K562 (cell line): ENCODE data around the gene SCAPER. TPM values are rescaled to one million over a fixed set of nuclear protein-coding genes. Genes with fewer than 3 reads are reported as not detected.

Source experiments
- ATAC-seq: fragments of 200-7000 bp; cut with Tn5 transposase; 3 replicates; pipeline ENCODE4 v1.9.1; 2020; ENCODE audit warnings: moderate library complexity
- BruUV-seq: library from RNA; stranded (reverse); fragments of 400-500 nt; replicated peaks from 2 replicates; lab custom pipeline; 2021; lab: Mats Ljungman, UMichigan
- CTCF ChIA-PET: fragments of 300-600 bp; formaldehyde crosslinking; extraction: SDS; loops from one replicate; lab custom pipeline; 2021; ENCODE audit warnings: low intra/inter-chr PET ratio; lab: Yijun Ruan, JAX
- POLR2A ChIA-PET: fragments of 300-600, 350-650 bp; sonication (Branson Sonifier 250); formaldehyde crosslinking; extraction: SDS; loops from one replicate; lab custom pipeline; 2021; ENCODE audit warnings: antibody characterized with exemption, inconsistent platforms; lab: Yijun Ruan, JAX
- DNase-seq, 4 experiments: peaks; one replicate each; pipeline versions ENCODE4 v3.0.0 to v3.0.0-alpha.2; 2011 to 2018; ENCODE audit warnings: low spot score in 3 of 4, mixed read lengths in 3 of 4; ENCODE audit errors: extremely low read depth in 1 of 4
- FAIRE-seq: peaks from 2 replicates; lab custom pipeline; 2011; peaks lifted over from hg19 to GRCh38; lab: Jason Lieb, UNC
- H2AFZ ChIP-seq: 2 replicates; pipeline ENCODE4 v1.6.0; 2011; ENCODE audit warnings: low read depth, low read length, control low read depth, inconsistent platforms
- H3K27ac ChIP-seq: fragments of 200-600 bp; 3 replicates; pipeline ENCODE4 v1.8.0; 2011; ENCODE audit warnings: low read depth, mild to moderate bottlenecking, control low read depth, inconsistent platforms, low read length, moderate library complexity, mixed read lengths; ENCODE audit errors: extremely low read depth
- H3K27me3 ChIP-seq, 2 experiments: fragments of 300-600 bp in 1 of 2; 2 replicates in 1 of 2; 3 replicates in 1 of 2; pipeline versions ENCODE4 v1.6.0 to v1.8.0; 2011; ENCODE audit warnings: inconsistent platforms in 2 of 2, low read length in 2 of 2, mild to moderate bottlenecking in 1 of 2, mixed read lengths in 1 of 2, moderate library complexity in 1 of 2; ENCODE audit not compliant: control insufficient read depth in 2 of 2, insufficient read depth in 2 of 2
- H3K36me3 ChIP-seq: fragments of 300-600 bp; 3 replicates; pipeline ENCODE4 v1.8.0; 2011; ENCODE audit warnings: mild to moderate bottlenecking, low read length, inconsistent platforms; ENCODE audit not compliant: control insufficient read depth, insufficient read depth
- H3K4me1 ChIP-seq, 2 experiments: fragments of 200-600 bp in 1 of 2; replicated peaks in 1 of 2; 2 replicates in 1 of 2; 3 replicates in 1 of 2; pipeline versions ENCODE4 v1.5.1 to v1.8.0; 2011; ENCODE audit warnings: inconsistent platforms in 2 of 2, low read length in 2 of 2, mild to moderate bottlenecking in 1 of 2, mixed read lengths in 1 of 2, moderate library complexity in 1 of 2; ENCODE audit not compliant: control insufficient read depth in 2 of 2, insufficient read depth in 2 of 2
- H3K4me2 ChIP-seq: 2 replicates; pipeline ENCODE4 v1.6.1; 2011; ENCODE audit warnings: low read length, control low read depth, inconsistent platforms, mixed read lengths; ENCODE audit not compliant: insufficient read depth
- H3K4me3 ChIP-seq: fragments of 200-600 bp; sonication (generic), shearing (Covaris generic); 2 replicates; pipeline ENCODE4 v1.5.1; 2016; ENCODE audit warnings: control low read depth, inconsistent platforms
- H3K79me2 ChIP-seq: fragments of 200-600 bp; 3 replicates; pipeline ENCODE4 v1.8.0; 2011; ENCODE audit warnings: low read length, inconsistent platforms; ENCODE audit not compliant: control insufficient read depth, insufficient read depth
- H3K9ac ChIP-seq, 2 experiments: 2 replicates each; pipeline versions ENCODE4 v1.6.0 to v1.6.1; 2011; ENCODE audit warnings: low read depth in 2 of 2, low read length in 2 of 2, control low read depth in 1 of 2, inconsistent platforms in 1 of 2, mild to moderate bottlenecking in 1 of 2, mixed read lengths in 1 of 2; ENCODE audit not compliant: insufficient read depth in 1 of 2
- H3K9me1 ChIP-seq: one replicate; pipeline ENCODE4 v1.6.0; 2011; ENCODE audit warnings: inconsistent platforms, mild to moderate bottlenecking, low read length, moderate library complexity; ENCODE audit not compliant: control insufficient read depth, insufficient read depth
- H3K9me3 ChIP-seq: replicated peaks from 2 replicates; pipeline ENCODE4 v1.5.1; 2011; ENCODE audit warnings: low read depth, low read length, inconsistent platforms; ENCODE audit not compliant: control insufficient read depth, insufficient read depth
- H4K20me1 ChIP-seq: replicated peaks from 2 replicates; pipeline ENCODE4 v1.6.1; 2011; ENCODE audit warnings: low read length, inconsistent platforms, mixed read lengths; ENCODE audit not compliant: control insufficient read depth, insufficient read depth
- ARHGAP35 ChIP-seq: fragments of 450-650 bp; IDR thresholded peaks from 2 replicates; pipeline ENCODE4 v1.6.1; 2018; ENCODE audit not compliant: partially characterized antibody
- CTBP1 ChIP-seq: fragments of 450-650 bp; IDR thresholded peaks from 2 replicates; pipeline ENCODE4 v1.6.1; 2016; ENCODE audit warnings: borderline replicate concordance
- CTCF ChIP-seq, 3 experiments: IDR thresholded peaks in 2 of 3; conservative IDR thresholded peaks in 1 of 3; 2 replicates each; pipeline ENCODE4 v1.5.1; 2011 to 2012; ENCODE audit warnings: low read length in 3 of 3, mild to moderate bottlenecking in 3 of 3, control low read depth in 2 of 3, improper control_type of control experiment in 1 of 3, inconsistent platforms in 1 of 3, low read depth in 1 of 3, mixed read lengths in 1 of 3, moderate library complexity in 1 of 3; ENCODE audit not compliant: insufficient read depth in 2 of 3
- FOXK1 ChIP-seq: sonication (generic); formaldehyde crosslinking; IDR thresholded peaks from 2 replicates; pipeline ENCODE4 v1.8.0; 2022; ENCODE audit warnings: missing genetic modification reagents, mild to moderate bottlenecking, borderline replicate concordance
- RAD21 ChIP-seq, 2 experiments: fragments of 250-450 bp in 1 of 2; fragments of 450-650 bp in 1 of 2; sonication (Bioruptor Pico) in 1 of 2; formaldehyde crosslinking in 1 of 2; IDR thresholded peaks in 1 of 2; conservative IDR thresholded peaks in 1 of 2; 2 replicates each; pipeline versions ENCODE4 v1.4.0 to v1.8.0; 2020 to 2022; ENCODE audit warnings: mild to moderate bottlenecking in 2 of 2, moderate library complexity in 1 of 2
- in situ Hi-C: fragments of 300-500 bp; cut with MboI; formaldehyde crosslinking; loops from 4 replicates; pipeline ENCODE4 v1.15.0; 2018; ENCODE audit warnings: inconsistent platforms, mixed read lengths
- intact Hi-C: fragments of 100-400 bp; cut with micrococcal nuclease; formaldehyde crosslinking; loops from 2 replicates; pipeline ENCODE4 v1.14.2; 2022
- polyA plus RNA-seq, 8 experiments: library from polyadenylated mRNA; depleted of rRNA in 4 of 8; stranded (reverse) in 5 of 8; unstranded in 3 of 8; fragments of >200 nt; fragmentation: Nextera tagmentation in 2 of 8; fragmentation: Illumina TruSeq in 1 of 8; extraction: Ambion mirVana in 2 of 8; extraction: Trizol in 1 of 8; gene quantifications; 2 replicates each; pipeline versions ENCODE4 v1.2.1 to v1.2.3, GENCODE V29; 2011 to 2014; ENCODE audit warnings: inconsistent platforms in 1 of 8, missing spikeins in 1 of 8
- total RNA-seq, 7 experiments: library from RNA; depleted of rRNA in 6 of 7; stranded (reverse); fragments of >200 nt in 6 of 7; fragmentation: Illumina TruSeq in 2 of 7; extraction: Trizol in 2 of 7; gene quantifications; 2 replicates each; pipeline versions ENCODE4 v1.2.1 to v1.2.3, GENCODE V29; 2011 to 2021; ENCODE audit warnings: low replicate concordance in 1 of 7
- TF ChIP-seq, protein P1 (sequence below), 2 experiments: fragments of 450-650 bp; formaldehyde crosslinking in 1 of 2; IDR thresholded peaks; 2 replicates each; pipeline versions ENCODE4 v1.4.0 to v1.6.1; 2014 to 2020; ENCODE audit warnings: mild to moderate bottlenecking in 2 of 2, borderline replicate concordance in 1 of 2, low read depth in 1 of 2

Gene SCAPER
- total and polyA plus RNA-seq, 9 of the 15 experiments (the other 6 are each of a cell fraction or from before 2014, with no cell fraction given), result 1.3 to 5.7 (median 3.2) TPM

GRCh38 chr15:76903251-76903681 is 1.9 kb downstream of the SCAPER start:
- Histone ChIP-seq H3K4me3 (no peak overlapping the region), H3K27me3 (no peaks in the 10 kb centered on the region), H3K79me2 (peaks cover 3% of the 10 kb centered on the region; the same call in 1 of the 3 replicates), H2AFZ (no peak overlapping the region), H3K4me2 (no peak overlapping the region), H3K4me1 (peaks cover 10 to 23% of the 10 kb centered on the region in 2 experiments; a peak in 4 of 5 replicates), H3K27ac (no peak overlapping the region), H3K9ac (no peak overlapping the region), H3K9me3 (no peaks in the 10 kb centered on the region), H3K36me3 (no peaks in the 10 kb centered on the region), H4K20me1 (peaks cover 2% of the 10 kb centered on the region; the same call in 1 of the 2 replicates), H3K9me1 (no peaks in the 10 kb centered on the region)
- FAIRE-seq (peak; percentile 62), DNase-seq (peak in 1 of 4 experiments; percentile 28), ATAC-seq (peak; percentile 40; the same call in 2 of the 3 replicates)
- intact Hi-C loops (loop anchor here (5.0 kb wide), 1 partner anchor 119 kb away; no protein-coding TSS in a partner anchor), in situ Hi-C loops (no loop called here)
- ChIA-PET POLR2A (interaction anchor here (0.6 kb wide), 1 partner anchor 1371 kb away, joined by 3 read pairs; no protein-coding TSS in a partner anchor), CTCF (no interaction called here)
- TSS peak; percentile 46 for BruUV-seq
- TF ChIP-seq CTBP1, result peak; percentile 14; the same call in 1 of the 2 replicates
- TF ChIP-seq ARHGAP35, result no peak
- peak; percentile 19 to 54; a peak in 3 of 4 replicates for TF ChIP-seq RAD21 (CRISPR knock-in tag; conservative IDR thresholded peaks at IDR 0.05 in 1 of 2, IDR thresholded peaks at IDR 0.05 in 1 of 2)
- TF ChIP-seq, protein P1, sequence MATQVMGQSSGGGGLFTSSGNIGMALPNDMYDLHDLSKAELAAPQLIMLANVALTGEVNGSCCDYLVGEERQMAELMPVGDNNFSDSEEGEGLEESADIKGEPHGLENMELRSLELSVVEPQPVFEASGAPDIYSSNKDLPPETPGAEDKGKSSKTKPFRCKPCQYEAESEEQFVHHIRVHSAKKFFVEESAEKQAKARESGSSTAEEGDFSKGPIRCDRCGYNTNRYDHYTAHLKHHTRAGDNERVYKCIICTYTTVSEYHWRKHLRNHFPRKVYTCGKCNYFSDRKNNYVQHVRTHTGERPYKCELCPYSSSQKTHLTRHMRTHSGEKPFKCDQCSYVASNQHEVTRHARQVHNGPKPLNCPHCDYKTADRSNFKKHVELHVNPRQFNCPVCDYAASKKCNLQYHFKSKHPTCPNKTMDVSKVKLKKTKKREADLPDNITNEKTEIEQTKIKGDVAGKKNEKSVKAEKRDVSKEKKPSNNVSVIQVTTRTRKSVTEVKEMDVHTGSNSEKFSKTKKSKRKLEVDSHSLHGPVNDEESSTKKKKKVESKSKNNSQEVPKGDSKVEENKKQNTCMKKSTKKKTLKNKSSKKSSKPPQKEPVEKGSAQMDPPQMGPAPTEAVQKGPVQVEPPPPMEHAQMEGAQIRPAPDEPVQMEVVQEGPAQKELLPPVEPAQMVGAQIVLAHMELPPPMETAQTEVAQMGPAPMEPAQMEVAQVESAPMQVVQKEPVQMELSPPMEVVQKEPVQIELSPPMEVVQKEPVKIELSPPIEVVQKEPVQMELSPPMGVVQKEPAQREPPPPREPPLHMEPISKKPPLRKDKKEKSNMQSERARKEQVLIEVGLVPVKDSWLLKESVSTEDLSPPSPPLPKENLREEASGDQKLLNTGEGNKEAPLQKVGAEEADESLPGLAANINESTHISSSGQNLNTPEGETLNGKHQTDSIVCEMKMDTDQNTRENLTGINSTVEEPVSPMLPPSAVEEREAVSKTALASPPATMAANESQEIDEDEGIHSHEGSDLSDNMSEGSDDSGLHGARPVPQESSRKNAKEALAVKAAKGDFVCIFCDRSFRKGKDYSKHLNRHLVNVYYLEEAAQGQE (IDR thresholded peaks at IDR 0.05; ENCODE audit: borderline replicate concordance), result peak; percentile 8; the same call in 1 of the 2 replicates
- TF ChIP-seq, protein P1 (CRISPR knock-in tag; IDR thresholded peaks at IDR 0.05; ENCODE audit: low read depth), result no peak
- TF ChIP-seq FOXK1, result no peak
- TF ChIP-seq CTCF (IDR thresholded peaks at IDR 0.05 in 2 of 3, conservative IDR thresholded peaks at IDR 0.05 in 1 of 3; ENCODE audit: insufficient read depth in 2 of 3, low read depth in 1 of 3, low read length in 3 of 3), result peak; percentile 43 to 56 (median 45); a peak in 5 of 6 replicates
